ENCODE data around the gene ANKRD33.

Gene ANKRD33

DNA sequence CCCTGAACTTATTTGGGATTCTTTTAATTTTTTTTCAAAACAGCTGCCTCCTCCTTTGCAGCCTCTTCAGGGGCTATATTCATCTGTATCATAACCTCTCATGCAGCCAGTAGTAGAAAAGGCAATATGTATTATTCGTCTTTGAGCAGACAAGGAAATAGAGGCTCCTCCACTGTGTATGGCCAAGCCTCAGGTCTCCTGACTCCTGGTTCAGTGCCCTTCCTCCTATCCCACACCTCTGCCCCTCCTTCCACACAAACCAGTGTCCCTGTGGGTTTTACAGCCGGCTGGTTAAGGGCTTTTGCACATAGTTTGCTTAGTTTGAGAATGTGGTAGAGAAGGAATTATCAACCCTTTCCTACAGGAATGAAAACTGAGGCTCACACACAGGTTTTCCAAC, 10.6 kb downstream of the ANKRD33 start:
- in situ Hi-C loops (cut with MboI; ENCODE audit: low sequenced_read_pairs): no loop called here

DNA sequence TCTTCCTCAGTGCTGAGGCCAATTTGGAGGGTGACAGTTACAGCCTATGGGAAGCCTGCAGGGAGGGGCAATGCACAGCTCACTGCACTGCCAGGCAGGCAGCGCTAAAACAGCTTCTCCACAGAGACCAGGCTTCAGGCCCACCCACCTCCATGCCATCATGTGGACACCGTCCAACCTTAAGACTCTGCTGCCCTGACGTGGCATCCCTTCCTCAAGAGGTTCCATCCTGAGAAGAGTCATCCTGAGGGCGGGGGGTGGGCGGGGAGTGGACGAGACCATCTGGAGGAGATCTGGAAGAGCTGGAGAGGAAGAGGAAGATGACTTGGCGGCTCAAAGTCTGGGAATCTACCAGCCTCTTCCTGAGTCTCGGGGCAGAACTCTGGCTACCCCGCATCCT, 11.0 kb downstream of the ANKRD33 start:
- in situ Hi-C loops (cut with MboI; ENCODE audit: low sequenced_read_pairs): no loop called here

DNA sequence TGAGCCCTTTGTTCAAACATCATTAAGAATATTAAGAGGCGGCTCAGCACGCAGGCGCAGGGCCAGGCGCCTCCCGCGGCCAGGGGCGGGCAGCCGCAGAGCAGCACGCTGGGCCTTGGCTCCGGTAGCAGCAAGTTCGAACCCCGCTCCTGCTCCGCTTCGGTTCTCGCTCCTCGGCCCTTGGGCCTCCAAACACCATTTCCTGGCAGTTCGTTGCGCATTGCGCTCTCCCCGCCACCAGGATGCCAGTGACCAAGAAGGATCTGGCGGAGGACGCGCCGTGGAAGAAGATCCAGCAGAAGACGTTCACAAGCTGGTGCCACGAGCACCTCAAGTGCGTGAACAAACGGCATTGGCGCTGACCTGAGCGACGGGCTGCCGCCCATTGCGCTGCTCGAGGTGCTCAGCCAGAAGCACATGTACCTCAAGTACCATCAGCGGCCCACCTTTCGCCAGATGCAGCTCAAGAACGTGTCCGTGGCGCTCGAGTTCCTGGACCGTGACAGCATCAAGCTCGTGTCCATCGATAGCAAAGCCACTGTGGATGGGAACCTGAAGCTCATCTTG, 12.5 kb downstream of the ANKRD33 start:
- in situ Hi-C loops (cut with MboI; ENCODE audit: low sequenced_read_pairs): no loop called here

DNA sequence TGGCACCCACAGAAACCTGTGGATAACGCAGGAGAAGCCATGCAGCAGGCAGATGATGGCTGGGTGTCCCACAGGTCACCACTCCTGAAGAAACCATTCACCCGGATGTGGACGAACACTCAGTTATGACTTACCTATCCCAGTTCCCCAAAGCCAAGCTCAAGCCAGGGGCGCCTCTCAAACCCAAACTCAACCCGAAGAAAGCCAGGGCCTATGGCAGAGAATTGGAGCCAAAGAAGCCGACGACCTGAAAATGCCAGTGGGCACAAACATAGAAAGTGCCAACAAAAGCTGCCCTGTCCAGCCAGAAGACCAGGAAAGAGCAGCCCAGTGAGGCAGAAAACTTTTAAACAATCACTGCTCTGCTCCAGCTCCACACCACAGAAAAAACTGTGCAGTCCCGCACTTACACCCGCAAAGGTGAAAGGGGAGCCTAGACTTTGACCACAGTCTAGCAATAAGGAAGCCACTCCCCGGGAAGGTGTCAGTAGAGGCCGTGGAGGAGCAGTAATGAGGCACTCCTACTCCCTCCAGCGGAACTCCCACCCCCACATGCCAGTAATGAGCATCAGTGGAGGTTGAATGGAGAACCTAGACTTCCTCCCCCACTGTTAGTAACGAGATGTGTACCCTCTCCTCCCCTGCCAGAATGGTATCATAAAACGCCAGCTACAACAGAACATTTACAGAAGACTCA, 13.4 kb downstream of the ANKRD33 start:
- in situ Hi-C loops (cut with MboI; ENCODE audit: low sequenced_read_pairs): no loop called here

DNA sequence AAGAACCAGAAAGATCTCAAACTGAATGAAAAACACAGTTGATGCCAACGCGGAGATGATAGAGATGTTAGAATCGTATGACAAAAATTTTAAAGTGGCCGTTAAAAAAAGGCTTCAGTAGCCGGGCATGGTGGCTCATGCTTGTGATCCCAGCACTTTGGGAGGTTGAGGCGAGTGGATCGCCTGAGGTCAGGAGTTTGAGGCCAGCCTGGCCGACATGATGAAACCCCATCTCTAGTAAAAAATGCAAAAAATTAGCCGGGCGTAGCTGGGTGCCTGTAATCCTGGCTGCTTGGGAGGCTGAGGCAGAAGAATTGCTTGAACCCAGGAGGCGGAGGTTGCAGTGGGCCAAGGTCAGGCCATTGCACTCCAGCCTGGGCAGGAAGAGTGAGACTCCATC, 14.0 kb downstream of the ANKRD33 start:
- in situ Hi-C loops (cut with MboI; ENCODE audit: low sequenced_read_pairs): no loop called here

DNA sequence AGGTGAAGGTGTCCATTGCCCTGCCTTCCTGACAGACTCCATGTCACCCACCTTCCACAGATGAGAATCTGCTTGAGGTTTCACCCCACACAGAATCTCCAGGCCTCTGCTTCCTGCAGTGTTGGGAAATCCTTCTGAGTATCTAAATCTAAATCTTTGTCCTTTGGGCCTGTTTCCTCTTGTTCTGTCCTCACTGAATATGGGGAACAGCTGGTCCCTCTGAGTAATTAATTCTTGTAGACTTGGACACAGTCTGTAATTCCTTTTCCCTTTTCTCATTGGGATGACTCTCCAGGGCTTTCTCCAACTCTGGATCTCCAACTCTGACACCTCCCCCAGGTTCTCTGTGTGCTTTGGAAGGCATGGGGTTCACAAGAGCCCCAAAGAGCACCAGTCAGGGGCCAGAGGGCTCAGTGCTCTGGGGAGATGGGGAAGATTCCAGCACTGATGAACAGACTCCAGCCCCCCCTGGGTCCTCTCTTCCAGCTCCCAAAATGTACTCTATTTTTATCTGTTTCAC, 17.1 kb downstream of the ANKRD33 start:
- in situ Hi-C loops (cut with MboI; ENCODE audit: low sequenced_read_pairs): no loop called here

DNA sequence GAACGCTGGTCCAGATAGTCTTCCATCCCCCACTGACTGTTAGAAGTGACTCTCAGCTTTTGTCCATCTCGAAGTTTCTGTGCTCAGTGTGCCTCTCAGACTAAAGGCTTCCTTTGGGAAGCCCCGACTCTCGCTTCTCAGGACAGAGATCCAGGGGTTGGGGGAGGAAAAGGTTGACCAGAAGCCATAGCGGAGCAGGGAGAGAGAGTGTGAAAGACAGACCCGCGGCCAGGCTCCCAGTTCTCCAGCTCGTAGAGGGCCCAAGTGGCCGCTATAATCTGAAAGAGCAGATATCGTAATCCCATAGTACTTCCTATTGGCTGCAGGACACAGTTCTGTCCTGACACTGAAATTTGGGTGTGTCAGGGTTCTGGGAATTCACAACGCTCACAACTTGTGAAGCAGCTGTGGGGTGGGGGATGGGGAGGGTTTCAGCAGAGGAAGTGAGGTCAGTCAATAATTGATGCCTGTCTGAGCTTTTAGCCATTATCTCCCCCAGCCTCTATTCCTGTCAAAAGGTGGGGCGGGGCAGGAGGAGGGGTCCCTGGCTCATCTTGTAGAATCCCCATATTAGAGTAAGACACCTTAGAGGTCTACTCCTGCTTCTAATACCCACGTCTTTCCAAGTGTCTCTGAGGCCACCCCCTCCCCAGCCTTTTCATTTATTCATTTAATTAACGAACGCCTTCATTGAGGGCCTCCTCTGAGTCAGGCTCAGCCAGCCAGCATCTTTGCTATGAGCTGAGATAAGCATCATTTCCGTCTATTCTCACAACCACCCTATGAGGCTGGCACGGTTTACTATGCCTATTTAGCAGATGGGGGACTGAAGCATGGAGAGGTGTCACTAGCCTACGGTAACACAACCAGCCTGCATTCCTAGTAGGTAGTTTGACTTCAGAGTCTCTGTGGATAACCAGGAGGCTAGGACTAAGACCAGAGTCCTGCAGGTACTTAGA, 17.8 kb downstream of the ANKRD33 start:
- in situ Hi-C loops (cut with MboI; ENCODE audit: low sequenced_read_pairs): no loop called here

DNA sequence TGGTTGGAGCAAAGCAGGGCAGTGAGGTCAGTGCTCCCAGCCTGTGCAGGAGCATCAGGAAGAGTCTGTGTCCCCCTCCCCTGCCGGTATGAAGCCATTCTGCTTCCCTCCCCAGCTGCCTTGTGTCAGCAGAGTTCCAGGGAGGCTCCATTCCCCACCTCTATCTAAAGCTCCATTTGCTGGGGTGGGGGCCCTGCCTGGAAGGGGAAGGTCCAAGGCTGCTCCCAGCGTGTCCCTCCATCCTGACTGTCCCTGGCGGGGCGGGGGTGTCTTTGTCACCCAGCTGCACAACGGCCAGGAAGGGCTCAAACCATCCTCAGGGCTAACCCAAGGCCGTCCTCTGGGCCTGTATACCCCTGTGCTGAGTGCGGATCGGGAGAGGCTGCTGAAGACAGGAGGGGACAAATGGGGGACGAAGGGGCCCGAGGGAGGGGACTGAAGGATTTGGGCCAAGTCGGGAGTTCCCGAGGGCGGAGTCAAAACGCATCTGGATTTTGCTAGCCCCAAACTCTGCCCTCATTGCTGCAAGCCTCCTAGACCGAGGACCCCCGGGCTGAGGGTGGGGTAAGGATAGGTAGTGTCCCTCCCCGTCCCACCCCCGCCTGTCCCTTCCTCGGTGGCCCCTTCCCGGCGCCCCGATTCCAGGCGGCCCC, 18.7 kb downstream of the ANKRD33 start:
- in situ Hi-C loops (cut with MboI; ENCODE audit: low sequenced_read_pairs): no loop called here

DNA sequence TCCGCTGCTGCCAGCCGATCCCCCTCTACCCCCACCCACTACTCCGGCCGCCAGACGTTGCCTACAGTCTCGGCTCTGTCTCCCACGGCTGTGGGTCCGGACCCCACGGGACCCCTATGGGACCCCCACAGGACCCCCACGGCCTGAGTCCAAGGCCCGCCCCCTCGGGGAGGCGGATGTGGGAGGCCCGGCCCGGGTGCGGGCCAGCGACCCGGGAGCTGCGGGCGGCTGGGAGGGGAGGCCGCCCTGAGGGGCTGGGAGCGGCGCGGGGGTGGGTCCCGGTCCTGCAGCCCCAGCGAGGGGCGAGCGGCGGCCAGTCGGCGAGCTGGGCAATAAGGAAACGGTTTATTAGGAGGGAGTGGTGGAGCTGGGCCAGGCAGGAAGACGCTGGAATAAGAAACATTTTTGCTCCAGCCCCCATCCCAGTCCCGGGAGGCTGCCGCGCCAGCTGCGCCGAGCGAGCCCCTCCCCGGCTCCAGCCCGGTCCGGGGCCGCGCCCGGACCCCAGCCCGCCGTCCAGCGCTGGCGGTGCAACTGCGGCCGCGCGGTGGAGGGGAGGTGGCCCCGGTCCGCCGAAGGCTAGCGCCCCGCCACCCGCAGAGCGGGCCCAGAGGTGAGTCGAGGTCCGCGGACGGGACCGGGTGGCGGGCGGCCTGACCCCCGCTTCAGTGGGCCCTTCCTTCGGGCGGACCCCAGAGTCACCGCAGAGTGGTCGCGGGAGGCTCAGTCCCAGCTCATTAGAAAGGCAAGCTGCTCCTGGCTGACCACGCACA, 19.4 kb downstream of the ANKRD33 start, which contains the start of gene ACVRL1:
ACVRL1 (plus strand) TSS at position 422 of the 773 bp plus-strand sequence. CDS start 4,971 bp downstream, outside the sequence.
- in situ Hi-C loops (cut with MboI; ENCODE audit: low sequenced_read_pairs): no loop called here

DNA sequence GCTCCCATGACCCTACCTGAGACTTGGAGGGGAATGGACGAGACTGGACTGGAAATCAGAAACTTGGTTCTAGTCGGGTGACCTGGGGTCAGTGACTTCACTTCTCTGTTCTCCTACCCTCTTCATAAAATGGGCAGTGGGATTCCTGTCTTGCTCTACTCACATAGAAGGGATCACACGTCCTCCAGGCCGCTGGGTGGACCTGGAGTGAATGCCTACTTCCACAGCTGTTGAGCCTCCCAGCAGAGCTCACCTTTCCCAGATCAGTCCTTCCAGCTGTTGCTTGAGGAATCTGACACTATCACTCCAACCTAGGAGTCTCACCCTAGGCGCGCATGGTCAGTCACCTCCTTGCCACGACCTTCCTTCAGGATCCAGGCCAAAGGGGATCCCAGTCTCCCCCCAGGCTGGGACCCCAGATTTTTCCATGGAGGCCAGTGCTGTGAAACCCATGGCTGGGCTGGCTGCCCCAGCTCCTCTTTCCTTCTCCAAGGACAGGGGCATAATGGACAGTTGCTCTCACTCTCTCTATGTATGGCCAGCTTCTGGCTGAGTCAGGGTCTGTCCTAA, 20.0 kb downstream of the ANKRD33 start:
- in situ Hi-C loops (cut with MboI; ENCODE audit: low sequenced_read_pairs): no loop called here

DNA sequence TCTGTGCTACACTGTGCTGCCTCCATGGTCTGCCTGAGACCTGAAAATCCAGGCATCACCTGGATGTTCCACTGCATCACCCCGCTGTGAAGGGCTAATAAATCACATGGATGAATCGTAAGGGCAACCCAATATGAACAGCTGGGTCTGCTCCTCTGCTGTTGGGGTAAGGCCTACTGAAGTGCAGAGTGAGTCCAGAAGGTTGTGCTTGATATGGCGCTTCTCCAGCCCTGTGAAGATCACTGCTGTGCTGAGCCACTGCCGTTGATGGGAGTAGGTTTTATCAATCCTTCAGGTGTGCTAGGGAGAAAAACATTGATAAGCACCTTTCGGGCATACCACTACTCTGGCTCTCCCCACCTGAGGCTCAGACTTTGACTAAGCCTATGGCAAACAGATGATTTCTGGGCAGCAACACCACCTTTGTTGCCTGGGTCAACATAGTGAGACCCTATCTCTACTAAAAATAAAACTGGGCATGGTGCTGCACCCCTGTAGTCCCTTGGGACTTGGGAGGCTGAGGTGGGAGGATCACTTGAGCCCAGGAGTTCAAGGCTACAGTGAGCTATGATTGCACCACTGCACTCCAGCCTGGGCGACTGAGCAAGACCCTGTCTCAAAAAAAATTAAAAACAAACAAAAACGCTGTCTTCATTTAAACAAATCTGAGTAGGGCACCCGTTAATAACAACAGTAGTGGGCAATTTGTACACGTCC, 21.1 kb downstream of the ANKRD33 start:
- in situ Hi-C loops (cut with MboI; ENCODE audit: low sequenced_read_pairs): no loop called here

DNA sequence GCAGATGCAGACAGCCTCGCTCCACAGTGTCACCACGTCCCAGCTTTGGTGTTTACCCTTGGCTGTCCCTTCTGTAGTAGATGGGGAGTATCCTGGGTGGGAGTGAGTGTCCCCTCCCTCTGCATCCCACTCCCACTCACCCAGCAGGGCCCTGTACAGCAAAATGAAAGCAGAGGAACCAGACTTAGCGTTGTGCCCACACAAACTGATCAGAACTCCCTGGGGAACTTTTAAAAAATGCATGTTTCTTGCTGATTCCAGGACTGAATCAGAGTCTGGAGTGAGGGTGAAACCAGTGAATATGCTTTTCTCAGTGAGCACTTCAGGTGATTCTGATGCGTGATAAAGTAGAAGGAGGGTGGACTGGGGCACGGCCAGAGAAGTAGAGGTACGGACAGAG, 22.3 kb downstream of the ANKRD33 start:
- in situ Hi-C loops (cut with MboI; ENCODE audit: low sequenced_read_pairs): no loop called here

DNA sequence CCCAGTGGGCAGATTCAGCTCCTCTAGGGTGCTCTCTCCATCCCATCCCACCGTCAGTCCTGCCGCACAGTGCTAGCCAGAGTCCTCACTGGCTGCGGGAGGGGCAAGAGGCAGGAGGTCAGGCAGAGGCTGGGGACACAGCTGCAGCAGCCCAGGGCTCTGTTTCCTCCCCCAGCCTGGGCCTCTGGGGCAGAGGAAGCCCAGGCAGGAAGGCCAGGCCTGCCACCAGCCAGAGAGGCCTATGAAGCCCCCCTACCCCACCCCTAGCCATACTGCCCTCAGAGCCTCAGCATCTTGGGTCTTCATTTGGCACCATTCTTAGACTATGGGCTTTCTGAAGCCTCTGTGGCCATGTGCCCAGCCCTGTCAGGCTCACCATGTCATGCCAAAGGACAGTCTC, 22.8 kb downstream of the ANKRD33 start:
- in situ Hi-C loops (cut with MboI; ENCODE audit: low sequenced_read_pairs): no loop called here

DNA sequence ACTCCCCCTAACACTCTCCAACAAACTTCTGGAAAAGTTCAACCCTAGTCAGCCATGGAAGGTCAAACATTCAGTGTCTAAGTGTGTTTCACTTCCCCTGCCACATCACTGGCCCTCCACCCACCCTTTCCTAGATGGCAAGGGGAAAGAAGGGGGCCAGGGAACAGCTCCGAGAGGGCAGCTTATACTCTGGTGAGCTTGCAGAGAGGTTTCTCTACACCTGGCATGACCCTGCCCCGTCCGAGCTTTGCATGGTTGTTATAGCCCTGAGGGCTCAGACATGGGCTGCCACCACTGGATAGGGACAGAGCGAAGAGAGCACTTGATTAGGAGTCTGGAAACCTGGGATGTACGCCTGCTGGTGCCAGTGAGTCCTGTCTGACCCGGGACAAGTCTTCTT, 23.4 kb downstream of the ANKRD33 start:
- in situ Hi-C loops (cut with MboI; ENCODE audit: low sequenced_read_pairs): no loop called here

DNA sequence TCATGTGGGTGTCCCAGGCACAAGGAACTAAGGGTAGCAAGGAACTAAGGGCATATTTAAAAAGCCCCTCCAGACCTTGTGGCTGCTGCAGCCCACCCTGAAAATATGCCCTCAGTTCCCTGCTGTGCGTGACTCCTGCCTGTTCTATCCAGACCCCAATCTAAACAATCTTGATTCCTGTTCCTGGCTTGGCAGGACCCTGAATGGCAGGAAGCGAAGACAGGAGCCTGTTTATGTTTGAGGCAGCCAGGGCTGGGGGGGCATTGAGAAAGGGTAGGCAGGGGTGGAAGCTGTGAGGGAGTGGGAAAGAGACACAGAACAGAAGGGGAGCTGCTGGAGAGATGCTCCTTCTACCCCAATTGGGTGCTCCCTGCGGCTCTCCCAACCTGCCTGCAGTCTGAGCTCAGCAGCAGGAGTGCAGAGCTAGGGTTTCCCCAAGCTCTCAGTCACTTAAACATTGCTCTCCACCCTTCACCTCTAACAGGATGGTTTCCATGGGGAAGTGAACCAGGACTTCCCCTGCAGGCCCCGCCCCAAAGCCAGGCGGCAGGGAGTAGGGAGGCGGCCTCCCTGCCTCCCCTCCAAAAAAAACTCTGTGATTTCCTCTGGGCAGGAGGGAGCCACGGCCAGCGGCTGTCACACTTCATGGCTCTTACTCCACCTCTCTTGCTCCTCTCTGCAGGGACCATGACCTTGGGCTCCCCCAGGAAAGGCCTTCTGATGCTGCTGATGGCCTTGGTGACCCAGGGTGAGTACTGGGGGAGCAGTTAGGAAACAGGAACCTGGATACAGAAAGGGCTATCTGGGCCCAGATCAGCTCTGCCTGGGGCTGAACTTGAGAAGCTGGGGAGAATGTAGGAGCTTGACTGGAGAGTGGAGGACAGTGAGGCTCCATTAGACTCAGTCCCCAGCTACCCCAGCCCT, 24.1 kb downstream of the ANKRD33 start:
- in situ Hi-C loops (cut with MboI; ENCODE audit: low sequenced_read_pairs): no loop called here

DNA sequence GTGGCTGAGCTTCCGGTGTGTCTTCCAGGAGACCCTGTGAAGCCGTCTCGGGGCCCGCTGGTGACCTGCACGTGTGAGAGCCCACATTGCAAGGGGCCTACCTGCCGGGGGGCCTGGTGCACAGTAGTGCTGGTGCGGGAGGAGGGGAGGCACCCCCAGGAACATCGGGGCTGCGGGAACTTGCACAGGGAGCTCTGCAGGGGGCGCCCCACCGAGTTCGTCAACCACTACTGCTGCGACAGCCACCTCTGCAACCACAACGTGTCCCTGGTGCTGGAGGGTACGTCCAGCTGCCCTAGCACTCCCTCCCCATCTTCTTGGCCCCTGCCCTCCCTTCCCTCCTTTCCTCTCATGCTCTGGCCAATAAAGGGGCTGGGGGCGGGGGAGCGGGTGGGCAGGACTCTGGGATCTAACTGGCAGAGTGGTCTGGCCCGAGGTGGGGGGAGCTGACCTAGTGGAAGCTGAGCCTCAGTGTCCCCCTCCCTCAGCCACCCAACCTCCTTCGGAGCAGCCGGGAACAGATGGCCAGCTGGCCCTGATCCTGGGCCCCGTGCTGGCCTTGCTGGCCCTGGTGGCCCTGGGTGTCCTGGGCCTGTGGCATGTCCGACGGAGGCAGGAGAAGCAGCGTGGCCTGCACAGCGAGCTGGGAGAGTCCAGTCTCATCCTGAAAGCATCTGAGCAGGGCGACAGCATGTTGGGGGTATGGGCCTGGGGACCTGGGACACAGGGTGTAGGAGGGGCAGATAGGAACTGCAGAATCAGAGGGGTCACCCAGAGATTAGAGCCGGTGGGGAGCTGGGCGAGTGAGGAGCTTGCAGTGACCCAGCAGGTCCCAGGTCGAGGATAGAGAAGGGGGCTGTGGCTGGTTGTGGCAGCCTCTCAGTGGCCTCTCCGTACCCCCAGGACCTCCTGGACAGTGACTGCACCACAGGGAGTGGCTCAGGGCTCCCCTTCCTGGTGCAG, 25.4 kb downstream of the ANKRD33 start:
- in situ Hi-C loops (cut with MboI; ENCODE audit: low sequenced_read_pairs): no loop called here
